CD4-positive, alpha-beta T cell treated with Interferon gamma for 1 hour (primary cell): ENCODE measurements around the gene PPP1R16B.
"Not testable (repeated sequence)": the region's sequence is repeated elsewhere in the genome, so short reads cannot be mapped to it uniquely, and the experiment has no call there.

Source experiments
- DNase-seq: peaks from one replicate; pipeline ENCODE4 v3.0.0-alpha.2; 2020

Gene PPP1R16B

GRCh38 chr20:38939686-38940085 lies 134.2 kb downstream of the PPP1R16B start:
- DNase-seq: no peak

- DNase-seq: no peak
Observed at GRCh38 chr20:38940644-38941043, 135.1 kb downstream of the PPP1R16B start.

GRCh38 chr20:38941726-38942389 lies 136.4 kb downstream of the PPP1R16B start:
- no peak for DNase-seq

GRCh38 chr20:38945012-38945411 lies 139.5 kb downstream of the PPP1R16B start:
- no peak for DNase-seq

- no peak for DNase-seq
Observed at GRCh38 chr20:38946836-38947235, 141.3 kb downstream of the PPP1R16B start.

- no peak for DNase-seq
Observed at GRCh38 chr20:38947931-38948362, 142.4 kb downstream of the PPP1R16B start.

GRCh38 chr20:38950254-38950653 lies 144.8 kb downstream of the PPP1R16B start:
- DNase-seq: no peak

- no peak for DNase-seq
Observed at GRCh38 chr20:38951611-38952010, 146.1 kb downstream of the PPP1R16B start.

- no peak for DNase-seq
Observed at GRCh38 chr20:38952153-38952552, 146.7 kb downstream of the PPP1R16B start.

GRCh38 chr20:38953630-38954340 lies 148.3 kb downstream of the PPP1R16B start:
- DNase-seq: no peak

- no peak for DNase-seq
Observed at GRCh38 chr20:38957235-38957876, 151.9 kb downstream of the PPP1R16B start.

GRCh38 chr20:38957915-38958485 lies 152.5 kb downstream of the PPP1R16B start:
- DNase-seq: no peak

- not testable (repeated sequence) for DNase-seq
Observed at GRCh38 chr20:38960187-38960687, 154.7 kb downstream of the PPP1R16B start.

GRCh38 chr20:38961530-38962043 lies 156.1 kb downstream of the PPP1R16B start:
- DNase-seq: no peak

GRCh38 chr20:38962044-38962927 lies 156.8 kb downstream of the PPP1R16B start, which contains the start of gene DHX35:
Gene DHX35 (plus strand): TSS chr20:38962344. CDS start chr20:38962368, 24 bp downstream.
- peak; percentile 98 for DNase-seq

- no peak for DNase-seq
Observed at GRCh38 chr20:38962928-38963401, 157.5 kb downstream of the PPP1R16B start.

GRCh38 chr20:38963745-38964144 lies 158.2 kb downstream of the PPP1R16B start:
- DNase-seq: no peak

GRCh38 chr20:38965264-38965663 lies 159.8 kb downstream of the PPP1R16B start:
- DNase-seq: no peak

GRCh38 chr20:38968090-38968489 lies 162.6 kb downstream of the PPP1R16B start:
- DNase-seq: no peak

- no peak for DNase-seq
Observed at GRCh38 chr20:38969708-38970107, 164.2 kb downstream of the PPP1R16B start.

GRCh38 chr20:38970302-38970701 lies 164.8 kb downstream of the PPP1R16B start:
- DNase-seq: no peak
